DOHH2 (cell line): ENCODE results near the gene TEX261.

Experiments
- EZH2phosphoT487 ChIP-seq: fragments of 200-600 bp; sonication (generic); IDR thresholded peaks from 2 replicates; pipeline ENCODE4 v1.6.1; 2017; ENCODE audit warnings: borderline replicate concordance, mild to moderate bottlenecking, antibody characterized with exemption, low read length, moderate library complexity, mixed read lengths
- TF ChIP-seq, protein P1 (sequence below): fragments of 200-600 bp; sonication (generic); IDR thresholded peaks from one replicate; pipeline ENCODE4 v1.5.1; 2014; ENCODE audit warnings: antibody characterized with exemption, mild to moderate bottlenecking, low read depth, low read length; ENCODE audit not compliant: poor library complexity, severe bottlenecking

DNA sequence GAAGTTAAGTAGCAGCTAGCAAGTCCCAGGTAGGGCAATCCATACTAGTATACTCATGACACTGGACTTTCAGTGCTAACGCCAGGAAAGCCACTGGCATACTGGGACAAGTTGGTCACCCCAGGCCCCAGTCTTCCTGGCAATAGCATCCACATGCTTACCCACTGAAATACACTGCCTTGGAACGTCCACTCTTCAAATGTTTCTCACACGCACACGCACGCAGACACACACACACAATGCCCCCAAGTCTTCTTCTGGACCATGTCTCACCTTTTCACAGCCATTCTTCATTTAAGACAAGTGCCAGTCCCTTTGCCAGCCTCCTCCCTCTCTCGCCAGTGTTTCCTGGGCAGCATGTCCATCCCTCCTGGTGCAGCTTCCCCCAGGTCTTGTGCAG lies 8.7 kb upstream of the TEX261 start:
- TF ChIP-seq, protein P1, sequence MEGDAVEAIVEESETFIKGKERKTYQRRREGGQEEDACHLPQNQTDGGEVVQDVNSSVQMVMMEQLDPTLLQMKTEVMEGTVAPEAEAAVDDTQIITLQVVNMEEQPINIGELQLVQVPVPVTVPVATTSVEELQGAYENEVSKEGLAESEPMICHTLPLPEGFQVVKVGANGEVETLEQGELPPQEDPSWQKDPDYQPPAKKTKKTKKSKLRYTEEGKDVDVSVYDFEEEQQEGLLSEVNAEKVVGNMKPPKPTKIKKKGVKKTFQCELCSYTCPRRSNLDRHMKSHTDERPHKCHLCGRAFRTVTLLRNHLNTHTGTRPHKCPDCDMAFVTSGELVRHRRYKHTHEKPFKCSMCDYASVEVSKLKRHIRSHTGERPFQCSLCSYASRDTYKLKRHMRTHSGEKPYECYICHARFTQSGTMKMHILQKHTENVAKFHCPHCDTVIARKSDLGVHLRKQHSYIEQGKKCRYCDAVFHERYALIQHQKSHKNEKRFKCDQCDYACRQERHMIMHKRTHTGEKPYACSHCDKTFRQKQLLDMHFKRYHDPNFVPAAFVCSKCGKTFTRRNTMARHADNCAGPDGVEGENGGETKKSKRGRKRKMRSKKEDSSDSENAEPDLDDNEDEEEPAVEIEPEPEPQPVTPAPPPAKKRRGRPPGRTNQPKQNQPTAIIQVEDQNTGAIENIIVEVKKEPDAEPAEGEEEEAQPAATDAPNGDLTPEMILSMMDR, result no peak
- no peak for TF ChIP-seq EZH2phosphoT487
